Cardiac atrium fibroblast (primary cell): ENCODE measurements around the gene IRX5. TPM values are rescaled to one million over a fixed set of nuclear protein-coding genes. Genes with fewer than 3 reads are reported as not detected.

Experiments
- total RNA-seq: library from RNA; depleted of rRNA; stranded (reverse); fragments of >200 nt; gene quantifications from 2 replicates; pipeline ENCODE4 v1.2.3, GENCODE V29; 2015

Gene IRX5
- 0.72 and 1.1 TPM in 2 replicates for total RNA-seq

GRCh38 chr16:54930005-54930868 lies at the start of gene IRX5:
TSS of gene IRX5 (plus strand) at chr16:54930865. CDS start at chr16:54931199, 334 bp downstream.

